H9 (cell line): ENCODE data around the gene FCHSD2. TPM values are rescaled to one million over a fixed set of nuclear protein-coding genes. Genes with fewer than 3 reads are reported as not detected.

ENCODE experiments used
- DNase-seq: peaks from one replicate; pipeline ENCODE4 v3.0.0-alpha.2; 2017
- H2AFZ ChIP-seq: one replicate; pipeline ENCODE4 v1.6.1; 2013; ENCODE audit warnings: mild to moderate bottlenecking, low read length, control low read depth, moderate library complexity
- H2AK5ac ChIP-seq: 2 replicates; pipeline ENCODE4 v1.6.1; 2013; ENCODE audit warnings: low read length, control low read depth, mixed read lengths; ENCODE audit not compliant: insufficient read length
- H2BK120ac ChIP-seq: one replicate; pipeline ENCODE4 v1.6.1; 2013; ENCODE audit warnings: low read depth, mild to moderate bottlenecking, low read length, control low read depth, inconsistent platforms; ENCODE audit not compliant: poor library complexity, severe bottlenecking
- H2BK12ac ChIP-seq: 2 replicates; pipeline ENCODE4 v1.6.1; 2013; ENCODE audit warnings: low read length, control low read depth, mixed read lengths, low read depth; ENCODE audit not compliant: insufficient read length
- H2BK15ac ChIP-seq: 2 replicates; pipeline ENCODE4 v1.6.1; 2013; ENCODE audit warnings: low read depth, low read length, control low read depth
- H2BK20ac ChIP-seq: one replicate; pipeline ENCODE4 v1.6.1; 2013; ENCODE audit warnings: low read depth, mild to moderate bottlenecking, low read length, control low read depth, inconsistent platforms; ENCODE audit not compliant: poor library complexity, severe bottlenecking
- H2BK5ac ChIP-seq: 2 replicates; pipeline ENCODE4 v1.6.1; 2013; ENCODE audit warnings: low read length, control low read depth, mixed read lengths; ENCODE audit not compliant: insufficient read length
- H3K14ac ChIP-seq: 2 replicates; pipeline ENCODE4 v1.6.1; 2013; ENCODE audit warnings: low read length, control low read depth; ENCODE audit not compliant: insufficient read depth
- H3K18ac ChIP-seq: 2 replicates; pipeline ENCODE4 v1.6.1; 2013; ENCODE audit warnings: low read depth, mild to moderate bottlenecking, mixed read lengths, low read length, control low read depth; ENCODE audit not compliant: insufficient read length
- H3K23ac ChIP-seq: 2 replicates; pipeline ENCODE4 v1.6.1; 2013; ENCODE audit warnings: low read length, control low read depth, mixed read lengths, low read depth; ENCODE audit not compliant: insufficient read length
- H3K23me2 ChIP-seq: 2 replicates; pipeline ENCODE4 v1.6.1; 2013; ENCODE audit warnings: low read depth, mild to moderate bottlenecking, mixed read lengths, low read length, control low read depth; ENCODE audit not compliant: insufficient read length, poor library complexity, severe bottlenecking
- H3K27ac ChIP-seq: 2 replicates; pipeline ENCODE4 v1.5.1; 2013; ENCODE audit warnings: low read length, control low read depth, mixed read lengths, low read depth; ENCODE audit not compliant: insufficient read length
- H3K27me3 ChIP-seq: 2 replicates; pipeline ENCODE4 v1.6.1; 2013; ENCODE audit warnings: low read length, control low read depth, inconsistent platforms; ENCODE audit not compliant: insufficient read depth
- H3K4ac ChIP-seq: 2 replicates; pipeline ENCODE4 v1.6.1; 2013; ENCODE audit warnings: low read depth, mild to moderate bottlenecking, control low read depth, inconsistent platforms, low read length, moderate library complexity
- H3K4me1 ChIP-seq: 2 replicates; pipeline ENCODE4 v1.6.1; 2013; ENCODE audit warnings: low read length, control low read depth, inconsistent platforms; ENCODE audit not compliant: insufficient read depth
- H3K4me2 ChIP-seq: 2 replicates; pipeline ENCODE4 v1.6.1; 2013; ENCODE audit warnings: low read length, control low read depth, mixed read lengths; ENCODE audit not compliant: insufficient read length, insufficient read depth
- H3K56ac ChIP-seq: 2 replicates; pipeline ENCODE4 v1.6.1; 2013; ENCODE audit warnings: low read depth, mild to moderate bottlenecking, mixed read lengths, low read length, control low read depth; ENCODE audit not compliant: insufficient read length
- H3K79me1 ChIP-seq: 2 replicates; pipeline ENCODE4 v1.6.1; 2013; ENCODE audit warnings: low read depth, mild to moderate bottlenecking, moderate library complexity, low read length, control low read depth, inconsistent platforms; ENCODE audit not compliant: insufficient read depth, poor library complexity, severe bottlenecking
- H3K79me2 ChIP-seq: 2 replicates; pipeline ENCODE4 v1.6.1; 2013; ENCODE audit warnings: low read length, control low read depth, inconsistent platforms; ENCODE audit not compliant: insufficient read depth
- H3K9ac ChIP-seq: 2 replicates; pipeline ENCODE4 v1.6.1; 2013; ENCODE audit warnings: low read length, control low read depth, mixed read lengths; ENCODE audit not compliant: insufficient read length; ENCODE audit errors: extremely low read depth
- H3K9me3 ChIP-seq: one replicate; pipeline ENCODE4 v1.6.1; 2013; ENCODE audit warnings: low read depth, low read length, inconsistent platforms; ENCODE audit not compliant: control insufficient read depth
- H3T11ph ChIP-seq: one replicate; pipeline ENCODE4 v1.6.1; 2013; ENCODE audit warnings: mild to moderate bottlenecking, low read length, control low read depth, inconsistent platforms
- H4K20me1 ChIP-seq: one replicate; pipeline ENCODE4 v1.6.1; 2013; ENCODE audit not compliant: control insufficient read depth, insufficient read length, insufficient read depth
- H4K5ac ChIP-seq: 2 replicates; pipeline ENCODE4 v1.6.1; 2013; ENCODE audit warnings: low read depth, mild to moderate bottlenecking, mixed read lengths, low read length, control low read depth; ENCODE audit not compliant: insufficient read length
- H4K8ac ChIP-seq: replicated peaks from 2 replicates; pipeline ENCODE4 v1.6.1; 2013; ENCODE audit warnings: low read length, control low read depth, mixed read lengths, low read depth; ENCODE audit not compliant: insufficient read length
- H4K91ac ChIP-seq: 2 replicates; pipeline ENCODE4 v1.6.1; 2013; ENCODE audit warnings: low read depth, mild to moderate bottlenecking, moderate library complexity, mixed read lengths, low read length, control low read depth; ENCODE audit not compliant: insufficient read length
- H3K27ac Mint-ChIP-seq, 3 experiments: 2 replicates in 2 of 3; 3 replicates in 1 of 3; pipeline ENCODE4 v1.8.0; 2020 to 2021; ENCODE audit warnings: mixed read lengths in 3 of 3, mild to moderate bottlenecking in 1 of 3, moderate library complexity in 1 of 3
- H3K27me3 Mint-ChIP-seq: 2 replicates; pipeline ENCODE4 v1.8.0; 2021; ENCODE audit warnings: low read depth, mild to moderate bottlenecking, moderate library complexity, mixed read lengths
- H3K36me3 Mint-ChIP-seq, 3 experiments: 2 replicates in 2 of 3; 3 replicates in 1 of 3; pipeline ENCODE4 v1.8.0; 2020 to 2021; ENCODE audit warnings: low read depth in 3 of 3, mixed read lengths in 3 of 3; ENCODE audit not compliant: insufficient read depth in 1 of 3
- H3K4me1 Mint-ChIP-seq, 2 experiments: 2 replicates each; pipeline ENCODE4 v1.8.0; 2020; ENCODE audit warnings: mixed read lengths in 2 of 2
- H3K4me3 Mint-ChIP-seq, 2 experiments: 2 replicates in 1 of 2; 3 replicates in 1 of 2; pipeline ENCODE4 v1.8.0; 2020 to 2021; ENCODE audit warnings: mild to moderate bottlenecking in 2 of 2, mixed read lengths in 2 of 2, moderate library complexity in 1 of 2
- H3K9me3 Mint-ChIP-seq, 2 experiments: 2 replicates in 1 of 2; 3 replicates in 1 of 2; pipeline ENCODE4 v1.8.0; 2020; ENCODE audit warnings: mild to moderate bottlenecking in 2 of 2, mixed read lengths in 2 of 2, moderate library complexity in 1 of 2
- CTCF ChIP-seq: fragments of 200-600 bp; sonication (generic); conservative IDR thresholded peaks from 3 replicates; pipeline ENCODE4 v1.8.0; 2021; ENCODE audit warnings: antibody characterized with exemption, mild to moderate bottlenecking
- WGBS: extraction: QIAGEN DNeasy Blood & Tissue Kit; methylation state at CpG from one replicate; pipeline ENCODE4 v1.1.7; 2013; ENCODE audit warnings: missing lambda C conversion rate, low lambda C conversion rate, mixed read lengths; ENCODE audit not compliant: insufficient read length; ENCODE audit errors: extremely low coverage; 5-methylcytosine and 5-hydroxymethylcytosine counted together
- total RNA-seq: library from RNA; stranded (reverse); gene quantifications from 2 replicates; pipeline ENCODE4 v1.2.1, GENCODE V29; 2021

The FCHSD2 gene
- total RNA-seq, 1 experiment from 2014 or later, result 17.8 TPM

- H2BK12ac ChIP-seq, result no peak overlapping the region
- no peak overlapping the region for H3K9ac ChIP-seq
- H3K79me2 ChIP-seq, result no peaks in the 10 kb centered on the region
- H4K5ac ChIP-seq, result no peak overlapping the region
- H3T11ph ChIP-seq, result no peak overlapping the region
- no peak overlapping the region for H4K91ac ChIP-seq
- H4K20me1 ChIP-seq, result no peaks in the 10 kb centered on the region
- H3K79me1 ChIP-seq, result no peaks in the 10 kb centered on the region
- no peak overlapping the region for H3K4me3 Mint-ChIP-seq
- H3K56ac ChIP-seq, result no peak overlapping the region
- no peaks in the 10 kb centered on the region for H3K9me3 ChIP-seq
- no peaks in the 10 kb centered on the region for H3K36me3 Mint-ChIP-seq
- H3K23me2 ChIP-seq, result no peaks in the 10 kb centered on the region
- no peak overlapping the region for H3K18ac ChIP-seq
- no peak overlapping the region for H3K4me2 ChIP-seq
- no peak for TF ChIP-seq CTCF
- no peak overlapping the region for H2AK5ac ChIP-seq
- H2AFZ ChIP-seq, result no peak overlapping the region
- H3K4ac ChIP-seq, result no peak overlapping the region
- WGBS, result no CpG with 5 or more reads among the region's 2 CpGs
- peaks cover 25 to 26% of the 10 kb centered on the region in 2 experiments for H3K4me1 Mint-ChIP-seq
- H2BK120ac ChIP-seq, result no peak overlapping the region
- H3K27ac ChIP-seq, result no peak overlapping the region
- H4K8ac ChIP-seq, result no peak overlapping the region
- no peak overlapping the region for H3K27ac Mint-ChIP-seq
- H3K14ac ChIP-seq, result no peak overlapping the region
- H3K23ac ChIP-seq, result no peak overlapping the region
- no peak overlapping the region for H2BK20ac ChIP-seq
- no peak overlapping the region for H2BK15ac ChIP-seq
- no peak overlapping the region for H2BK5ac ChIP-seq
- no peak for DNase-seq
- no peaks in the 10 kb centered on the region; the same call in 1 of the 2 replicates for H3K27me3 ChIP-seq
- H3K27me3 Mint-ChIP-seq, result peaks cover 14% of the 10 kb centered on the region
- H3K4me1 ChIP-seq, result no peaks in the 10 kb centered on the region
- H3K9me3 Mint-ChIP-seq, result no peaks in the 10 kb centered on the region
Observed at GRCh38 chr11:73149105-73149504, 7.0 kb upstream of the FCHSD2 start.
